Naive thymus-derived CD4-positive, alpha-beta T cell (primary cell): Measurements from ENCODE around the gene TMEM72. TPM values are rescaled to one million over a fixed set of nuclear protein-coding genes. Genes with fewer than 3 reads are reported as not detected.

ENCODE experiments used
- ATAC-seq: fragments of 150-1000 bp; cut with Tn5 transposase; 2 replicates; pipeline ENCODE4 v1.10.0; 2021; ENCODE audit warnings: mild to moderate bottlenecking, moderate library complexity
- CTCF ChIA-PET: fragments of 350-600 bp; sonication (Branson Sonifier 250); formaldehyde crosslinking; loops from one replicate; lab custom pipeline; 2021; ENCODE audit warnings: antibody characterized with exemption; lab: Charles Lee
- POLR2A ChIA-PET: fragments of 350-600 bp; sonication (Branson Sonifier 250); formaldehyde crosslinking; loops from one replicate; lab custom pipeline; 2021; ENCODE audit warnings: antibody characterized with exemption, inconsistent platforms; lab: Charles Lee
- DNase-seq, 9 donors: peaks; one replicate each; pipeline versions ENCODE4 v3.0.0 to v3.0.0-alpha.2; 2020 to 2022; ENCODE audit warnings: mixed read lengths in 1 of 9
- H3K27ac ChIP-seq: one replicate; pipeline ENCODE4 v1.7.0; 2013; ENCODE audit warnings: mild to moderate bottlenecking, low read depth, low read length, moderate library complexity
- H3K27me3 ChIP-seq, 2 donors: one replicate each; pipeline ENCODE4 v1.7.0; 2013; ENCODE audit warnings: low read length in 2 of 2, mild to moderate bottlenecking in 2 of 2, moderate library complexity in 2 of 2; ENCODE audit not compliant: control insufficient read depth in 2 of 2, insufficient read depth in 2 of 2
- H3K36me3 ChIP-seq, 3 experiments: 1 replicate in 2 of 3; 2 replicates in 1 of 3; pipeline ENCODE4 v1.7.0; 2013; ENCODE audit warnings: low read length in 3 of 3, mild to moderate bottlenecking in 3 of 3, moderate library complexity in 1 of 3; ENCODE audit not compliant: insufficient read depth in 3 of 3, control insufficient read depth in 2 of 3
- H3K4me1 ChIP-seq, 2 donors: one replicate each; pipeline ENCODE4 v1.7.0; 2013; ENCODE audit warnings: low read length in 2 of 2, mild to moderate bottlenecking in 2 of 2, moderate library complexity in 1 of 2; ENCODE audit not compliant: control insufficient read depth in 2 of 2, insufficient read depth in 2 of 2
- H3K4me3 ChIP-seq: 2 replicates; pipeline ENCODE4 v1.7.0; 2013; ENCODE audit warnings: mild to moderate bottlenecking, low read length
- H3K9me3 ChIP-seq, 3 experiments: 1 replicate in 2 of 3; 2 replicates in 1 of 3; pipeline ENCODE4 v1.7.0; 2013; ENCODE audit warnings: low read length in 3 of 3; ENCODE audit not compliant: control insufficient read depth in 2 of 3
- H3K27ac Mint-ChIP-seq, 9 donors: one replicate each; pipeline ENCODE4 v1.8.0; 2020 to 2022; ENCODE audit warnings: mixed read lengths in 9 of 9, mild to moderate bottlenecking in 8 of 9, moderate library complexity in 5 of 9, inconsistent platforms in 2 of 9
- H3K27me3 Mint-ChIP-seq, 5 donors: one replicate each; pipeline ENCODE4 v1.8.0; 2021 to 2022; ENCODE audit warnings: mixed read lengths in 5 of 5, mild to moderate bottlenecking in 1 of 5
- H3K36me3 Mint-ChIP-seq, 5 donors: one replicate each; pipeline ENCODE4 v1.8.0; 2020 to 2022; ENCODE audit warnings: mixed read lengths in 5 of 5, mild to moderate bottlenecking in 3 of 5, inconsistent platforms in 1 of 5
- H3K4me1 Mint-ChIP-seq, 7 donors: one replicate each; pipeline ENCODE4 v1.8.0; 2020 to 2022; ENCODE audit warnings: mixed read lengths in 7 of 7, mild to moderate bottlenecking in 3 of 7, inconsistent platforms in 1 of 7
- H3K4me3 Mint-ChIP-seq, 10 donors: one replicate each; pipeline ENCODE4 v1.8.0; 2020 to 2022; ENCODE audit warnings: mild to moderate bottlenecking in 10 of 10, mixed read lengths in 10 of 10, moderate library complexity in 6 of 10, inconsistent platforms in 2 of 10
- H3K9me3 Mint-ChIP-seq, 11 donors: one replicate each; pipeline ENCODE4 v1.8.0; 2020 to 2022; ENCODE audit warnings: mixed read lengths in 11 of 11, mild to moderate bottlenecking in 4 of 11, inconsistent platforms in 1 of 11, moderate library complexity in 1 of 11
- intact Hi-C, 2 donors: fragments of 100-400 bp; cut with micrococcal nuclease; formaldehyde crosslinking; loops; one replicate each; pipeline ENCODE4 v1.15.1; 2023
- polyA plus RNA-seq, 2 donors: library from polyadenylated mRNA; unstranded; fragments of 300-500 nt; fragmentation: Illumina TruSeq; gene quantifications; one replicate each; pipeline ENCODE4 v1.2.3, GENCODE V29; 2021
- total RNA-seq, 6 experiments: library from RNA in 5 of 6; stranded (reverse) in 5 of 6; gene quantifications; 1 replicate in 5 of 6; 2 replicates in 1 of 6; pipeline ENCODE4 v1.2.3 and lab custom pipeline; 2021 to 2026

The TMEM72 gene
- total and polyA plus RNA-seq, 7 experiments from 2014 or later: not detected

DNA sequence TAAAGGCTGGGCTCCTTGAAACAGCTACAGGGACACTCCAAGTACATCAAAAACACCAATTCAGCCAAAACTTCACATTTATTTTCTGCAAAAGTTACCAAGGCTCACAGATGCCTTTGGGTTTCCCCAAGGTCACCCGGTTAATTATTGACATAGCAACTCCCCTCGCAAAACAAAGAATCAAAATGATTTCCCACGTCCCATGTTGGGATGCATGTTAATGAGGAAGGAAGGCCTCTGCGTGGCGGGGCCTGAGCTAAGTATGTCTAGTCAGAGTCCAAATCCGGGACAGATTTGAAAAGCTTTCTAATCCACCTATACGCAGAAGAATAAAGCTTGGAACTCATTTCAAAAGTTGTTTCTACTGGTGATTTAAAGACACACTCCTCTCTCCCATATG is 535 bp upstream of the TMEM72 start:
- H3K27me3 ChIP-seq: no peaks in the 10 kb centered on the region
- no peak overlapping the region for H3K27ac ChIP-seq
- intact Hi-C loops: no loop called here
- Mint-ChIP-seq H3K4me3 (no peak overlapping the region), H3K27ac (no peak overlapping the region), H3K36me3 (peaks cover 0 to 7% (median 0%) of the 10 kb centered on the region in 5 donors), H3K27me3 (peaks cover 0 to 11% (median 0%) of the 10 kb centered on the region in 5 donors), H3K9me3 (peaks cover 0 to 6% (median 0%) of the 10 kb centered on the region in 11 donors), H3K4me1 (peaks cover 14 to 27% (median 23%) of the 10 kb centered on the region in 7 donors)
- no peak for ATAC-seq
- H3K4me1 ChIP-seq: peaks cover 0 to 21% of the 10 kb centered on the region in 2 donors
- no peaks in the 10 kb centered on the region for H3K9me3 ChIP-seq
- CTCF ChIA-PET: no interaction called here
- no peak for DNase-seq
- POLR2A ChIA-PET: interaction anchor here (1.3 kb wide), 1 partner anchor 29 kb away, joined by 5 read pairs; no protein-coding TSS in a partner anchor
- no peaks in the 10 kb centered on the region for H3K36me3 ChIP-seq
- no peak overlapping the region for H3K4me3 ChIP-seq

DNA sequence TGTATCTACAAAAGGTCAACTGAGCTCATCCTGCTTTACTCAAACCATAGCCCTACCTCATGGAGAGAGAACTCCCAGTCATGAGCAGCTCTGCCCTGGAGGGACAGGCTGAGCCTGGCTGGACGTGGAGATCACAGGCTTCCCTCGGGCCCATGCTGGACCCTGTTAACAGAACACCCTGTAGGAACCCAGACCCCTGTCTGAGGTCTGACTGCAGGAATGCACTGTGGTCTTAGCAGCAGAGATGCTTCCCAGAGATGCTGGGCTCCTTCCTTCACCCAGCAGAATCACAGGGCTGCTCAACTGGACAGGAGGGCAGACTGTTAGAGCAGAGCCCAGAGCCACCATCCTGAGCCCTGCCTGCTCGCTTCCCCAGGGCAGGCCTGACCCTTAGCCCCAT is 814 bp downstream of the TMEM72 start:
- POLR2A ChIA-PET: interaction anchor here (1.3 kb wide), 1 partner anchor 30 kb away, joined by 5 read pairs; no protein-coding TSS in a partner anchor
- H3K27me3 Mint-ChIP-seq: peaks cover 0 to 11% (median 1%) of the 10 kb centered on the region in 5 donors
- no peaks in the 10 kb centered on the region for H3K27me3 ChIP-seq
- no peaks in the 10 kb centered on the region for H3K36me3 ChIP-seq
- no peaks in the 10 kb centered on the region for H3K9me3 ChIP-seq
- DNase-seq (no peak), ATAC-seq (no peak)
- H3K4me1 Mint-ChIP-seq: peaks cover 15 to 28% (median 23%) of the 10 kb centered on the region in 7 donors
- no peak overlapping the region for H3K27ac Mint-ChIP-seq
- no peak overlapping the region for H3K27ac ChIP-seq
- peaks cover 0 to 7% (median 0%) of the 10 kb centered on the region in 5 donors for H3K36me3 Mint-ChIP-seq
- H3K4me3 ChIP-seq: no peak overlapping the region
- CTCF ChIA-PET: no interaction called here
- peaks cover 0 to 6% (median 0%) of the 10 kb centered on the region in 11 donors for H3K9me3 Mint-ChIP-seq
- intact Hi-C loops: loop anchor here in 1 of 2 donors (2.0 kb wide), 1 partner anchor 33 kb away; no protein-coding TSS in a partner anchor
- H3K4me1 ChIP-seq: peaks cover 0 to 21% of the 10 kb centered on the region in 2 donors
- H3K4me3 Mint-ChIP-seq: no peak overlapping the region

DNA sequence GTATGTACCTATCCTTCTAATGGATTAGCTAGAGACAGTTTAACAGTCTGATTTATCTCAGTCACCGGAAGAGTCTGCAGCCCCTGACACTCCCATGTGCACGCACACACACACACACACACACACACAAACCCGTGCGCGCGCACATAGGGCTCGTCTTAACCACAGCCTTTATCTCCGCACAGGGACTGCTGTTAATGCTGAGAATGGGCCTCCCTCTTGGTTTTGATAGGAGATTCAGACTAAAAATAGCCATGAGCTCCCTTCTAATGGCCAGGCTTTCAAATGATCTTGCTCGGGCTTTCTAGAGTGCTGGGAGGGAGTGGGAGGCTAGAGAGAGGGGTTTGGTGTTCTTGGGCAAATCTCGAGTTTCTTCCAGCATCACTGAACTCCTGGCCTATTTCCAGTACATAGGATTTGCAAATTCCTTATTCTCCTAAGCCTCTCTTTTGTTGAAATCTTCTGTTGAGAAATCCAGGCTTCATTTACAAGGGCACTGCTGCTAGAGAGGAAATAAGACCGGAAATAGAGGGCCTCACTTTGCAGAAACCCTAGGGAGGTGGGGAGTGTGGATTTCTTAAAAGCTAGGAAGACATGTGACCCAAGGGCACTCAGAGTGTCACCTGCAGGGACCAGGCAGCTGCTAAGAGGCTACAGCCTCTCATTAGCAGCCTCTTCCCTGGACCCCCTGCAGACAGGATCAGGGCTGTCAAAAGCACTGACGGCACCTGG is 2.4 kb downstream of the TMEM72 start:
- Mint-ChIP-seq H3K9me3 (peaks cover 0 to 12% (median 0%) of the 10 kb centered on the region in 11 donors), H3K4me1 (peaks cover 12 to 28% (median 23%) of the 10 kb centered on the region in 7 donors), H3K36me3 (peaks cover 0 to 10% (median 4%) of the 10 kb centered on the region in 5 donors), H3K27ac (peak overlapping the region; percentile 77 to 90 (median 87)), H3K4me3 (peak overlapping the region; percentile 64 to 83 (median 76)), H3K27me3 (peaks cover 0 to 13% (median 5%) of the 10 kb centered on the region in 5 donors)
- ChIA-PET CTCF (interaction anchor here (0.9 to 1.2 kb wide), 2 partner anchors 19 to 46 kb away, joined by 3 to 4 read pairs; no protein-coding TSS in a partner anchor), POLR2A (interaction anchor here (1.1 to 1.6 kb wide), 3 partner anchors 35 to 89 kb away, joined by 4 to 8 read pairs (median 5); partner anchors contain the start of gene ZNF22)
- DNase-seq (peak in 8 of 9 donors; percentile 19 to 75 (median 58)), ATAC-seq (peak; percentile 83)
- no peaks in the 10 kb centered on the region for H3K36me3 ChIP-seq
- peaks cover 0 to 21% of the 10 kb centered on the region in 2 donors for H3K4me1 ChIP-seq
- intact Hi-C loops: loop anchor here in 1 of 2 donors (1.0 to 2.0 kb wide), 2 partner anchors 35 to 46 kb away; partner anchors contain the start of gene RASSF4
- H3K27me3 ChIP-seq: no peaks in the 10 kb centered on the region
- no peaks in the 10 kb centered on the region for H3K9me3 ChIP-seq
- no peak overlapping the region for H3K27ac ChIP-seq
- no peak overlapping the region for H3K4me3 ChIP-seq

DNA sequence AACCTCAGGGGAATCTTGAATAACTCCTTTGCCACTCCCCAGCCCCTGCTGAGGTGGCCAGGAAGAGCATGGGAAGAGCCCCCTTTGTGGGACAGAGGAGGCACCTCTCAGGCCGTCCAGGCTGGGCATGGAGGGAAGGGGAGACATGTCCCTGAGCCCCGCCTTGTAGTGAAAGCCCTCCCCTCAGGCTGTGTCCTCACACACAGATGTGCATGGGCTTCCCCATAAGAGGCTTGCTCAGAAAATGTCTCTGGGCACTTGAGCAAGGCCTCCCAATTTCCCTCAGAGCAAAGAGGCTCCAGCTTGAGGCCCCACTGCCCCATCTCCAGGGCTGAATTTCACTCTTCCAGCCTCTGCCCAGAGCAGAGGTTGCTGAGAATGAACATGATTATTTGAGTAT is 3.8 kb downstream of the TMEM72 start:
- peaks cover 0 to 10% (median 4%) of the 10 kb centered on the region in 5 donors for H3K36me3 Mint-ChIP-seq
- ATAC-seq: no peak
- Histone ChIP-seq H3K27me3 (no peaks in the 10 kb centered on the region), H3K4me1 (peaks cover 0 to 21% of the 10 kb centered on the region in 2 donors), H3K4me3 (no peak overlapping the region), H3K27ac (no peak overlapping the region), H3K9me3 (no peaks in the 10 kb centered on the region), H3K36me3 (no peaks in the 10 kb centered on the region)
- peaks cover 12 to 28% (median 23%) of the 10 kb centered on the region in 7 donors for H3K4me1 Mint-ChIP-seq
- POLR2A ChIA-PET: no interaction called here
- DNase-seq: no peak
- peaks cover 0 to 23% (median 5%) of the 10 kb centered on the region in 5 donors for H3K27me3 Mint-ChIP-seq
- peak overlapping the region in 2 of 9 donors; percentile 19 to 43 for H3K27ac Mint-ChIP-seq
- CTCF ChIA-PET: no interaction called here
- intact Hi-C loops: no loop called here
- H3K9me3 Mint-ChIP-seq: peaks cover 0 to 12% (median 0%) of the 10 kb centered on the region in 11 donors
- peak overlapping the region in 1 of 10 donors; percentile 5 for H3K4me3 Mint-ChIP-seq

DNA sequence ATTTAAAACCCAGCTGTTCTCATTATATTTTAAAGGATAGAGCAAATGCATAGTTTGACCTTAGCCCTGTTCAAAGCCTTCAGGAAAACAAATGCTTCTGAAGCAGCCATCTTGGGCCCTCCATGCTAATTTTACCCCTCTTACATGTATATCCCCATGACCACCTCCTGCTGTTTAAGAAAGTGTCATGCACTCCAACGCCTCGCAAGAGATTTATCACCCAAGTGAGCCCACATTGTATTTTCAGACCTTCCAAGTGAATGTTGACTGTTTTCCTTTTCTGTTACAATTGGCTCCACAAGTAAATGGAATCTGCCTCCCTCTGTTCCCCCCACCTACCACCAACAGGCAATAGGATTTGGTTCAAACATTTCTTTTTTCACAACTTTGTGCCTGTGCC is 5.3 kb downstream of the TMEM72 start:
- POLR2A ChIA-PET: no interaction called here
- ATAC-seq (no peak), DNase-seq (no peak)
- CTCF ChIA-PET: no interaction called here
- intact Hi-C loops: no loop called here
- Mint-ChIP-seq H3K27me3 (peaks cover 0 to 28% (median 5%) of the 10 kb centered on the region in 5 donors), H3K27ac (no peak overlapping the region), H3K9me3 (peaks cover 0 to 12% (median 0%) of the 10 kb centered on the region in 11 donors), H3K36me3 (peaks cover 0 to 10% (median 4%) of the 10 kb centered on the region in 5 donors), H3K4me1 (peaks cover 12 to 28% (median 23%) of the 10 kb centered on the region in 7 donors), H3K4me3 (no peak overlapping the region)
- no peak overlapping the region for H3K27ac ChIP-seq
- no peak overlapping the region for H3K4me3 ChIP-seq
- H3K27me3 ChIP-seq: no peaks in the 10 kb centered on the region
- H3K9me3 ChIP-seq: no peaks in the 10 kb centered on the region
- H3K4me1 ChIP-seq: peaks cover 0 to 21% of the 10 kb centered on the region in 2 donors
- H3K36me3 ChIP-seq: no peaks in the 10 kb centered on the region

DNA sequence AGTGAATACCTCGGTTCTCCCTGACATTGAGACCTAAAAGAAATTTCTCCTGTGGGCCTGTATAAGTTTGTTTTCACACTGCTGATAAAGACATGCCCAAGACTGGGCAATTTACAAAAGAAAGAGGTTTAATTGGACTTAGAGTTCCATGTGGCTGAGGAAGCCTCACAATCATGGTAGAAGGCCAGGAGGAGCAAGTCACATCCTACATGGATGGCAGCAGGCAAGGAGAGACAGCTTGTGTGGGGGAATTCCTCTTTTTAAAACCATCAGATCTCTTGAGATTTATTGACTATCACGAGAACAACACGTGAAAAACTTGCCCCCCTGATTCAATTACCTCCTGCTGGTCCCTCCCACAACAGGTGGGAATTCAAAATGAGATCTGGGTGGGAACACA is 6.7 kb downstream of the TMEM72 start:
- peaks cover 12 to 24% (median 20%) of the 10 kb centered on the region in 7 donors for H3K4me1 Mint-ChIP-seq
- peaks cover 0 to 12% (median 0%) of the 10 kb centered on the region in 11 donors for H3K9me3 Mint-ChIP-seq
- H3K27ac ChIP-seq: no peak overlapping the region
- no peak overlapping the region for H3K4me3 Mint-ChIP-seq
- DNase-seq: no peak
- H3K27ac Mint-ChIP-seq: no peak overlapping the region
- intact Hi-C loops: no loop called here
- peaks cover 0 to 28% (median 5%) of the 10 kb centered on the region in 5 donors for H3K27me3 Mint-ChIP-seq
- peaks cover 0 to 10% (median 4%) of the 10 kb centered on the region in 5 donors for H3K36me3 Mint-ChIP-seq
- CTCF ChIA-PET: no interaction called here
- H3K27me3 ChIP-seq: no peaks in the 10 kb centered on the region
- H3K4me3 ChIP-seq: no peak overlapping the region
- no peaks in the 10 kb centered on the region for H3K9me3 ChIP-seq
- peaks cover 0 to 18% of the 10 kb centered on the region in 2 donors for H3K4me1 ChIP-seq
- POLR2A ChIA-PET: no interaction called here
- no peak for ATAC-seq
- no peaks in the 10 kb centered on the region for H3K36me3 ChIP-seq
